Left colon (tissue), 2 donors: Measurements from ENCODE around the gene NDNF. TPM values are rescaled to one million over a fixed set of nuclear protein-coding genes. Genes with fewer than 3 reads are reported as not detected.
A peak's percentile ranks its signal among the peaks of the same experiment; 100 is the strongest.

ENCODE experiments used
- ATAC-seq: fragments of 200-7000 bp; cut with Tn5 transposase; one replicate; pipeline ENCODE4 v1.9.1; 2020; ENCODE audit warnings: mild to moderate bottlenecking, moderate library complexity
- DNase-seq, 2 donors: peaks; one replicate each; pipeline ENCODE4 v3.0.0-alpha.2; 2020
- intact Hi-C, 2 donors: fragments of 100-400 bp; cut with DNase I in 1 of 2; cut with micrococcal nuclease in 1 of 2; formaldehyde crosslinking; loops; one replicate each; pipeline versions ENCODE4 v1.11.2 to v1.14.0; 2022; cut with DNase I, micrococcal nuclease
- long read RNA-seq: library from polyadenylated mRNA; unstranded; transcript quantifications from one replicate; pipeline ENCODE4 v2.0.0, GENCODE V29; 2021
- total RNA-seq, 2 donors: library from RNA; stranded (reverse); fragmentation: NEBNext Ultra II Directional; extraction: Animal tissue kit (Norgen Biotek cat#: 25700); gene quantifications; one replicate each; pipeline ENCODE4 v1.2.1, GENCODE V29; 2021
- donor health status: DM: no; HTN: no; CAD: no.
- donor health status: DM: yes; HTN: yes; CAD: no.

The NDNF gene, protein sequence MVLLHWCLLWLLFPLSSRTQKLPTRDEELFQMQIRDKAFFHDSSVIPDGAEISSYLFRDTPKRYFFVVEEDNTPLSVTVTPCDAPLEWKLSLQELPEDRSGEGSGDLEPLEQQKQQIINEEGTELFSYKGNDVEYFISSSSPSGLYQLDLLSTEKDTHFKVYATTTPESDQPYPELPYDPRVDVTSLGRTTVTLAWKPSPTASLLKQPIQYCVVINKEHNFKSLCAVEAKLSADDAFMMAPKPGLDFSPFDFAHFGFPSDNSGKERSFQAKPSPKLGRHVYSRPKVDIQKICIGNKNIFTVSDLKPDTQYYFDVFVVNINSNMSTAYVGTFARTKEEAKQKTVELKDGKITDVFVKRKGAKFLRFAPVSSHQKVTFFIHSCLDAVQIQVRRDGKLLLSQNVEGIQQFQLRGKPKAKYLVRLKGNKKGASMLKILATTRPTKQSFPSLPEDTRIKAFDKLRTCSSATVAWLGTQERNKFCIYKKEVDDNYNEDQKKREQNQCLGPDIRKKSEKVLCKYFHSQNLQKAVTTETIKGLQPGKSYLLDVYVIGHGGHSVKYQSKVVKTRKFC
- total RNA-seq: 10 to 100 TPM in 1 of 2 donors, 1 to 10 TPM in 1; 9.2 to 14.0 TPM
- long read RNA-seq, transcript NDNF-201 (4 exons, 2,885 nt): major isoform, 10 of 12 reads
- long read RNA-seq, partial matches to known transcripts: 0 of 12 reads
- long read RNA-seq, other reads (novel, unspliced or antisense): 2 of 12 reads

- peak; percentile 69 for ATAC-seq
Measured at GRCh38 chr4:121072224-121073003, at the start of gene NDNF. Gene NDNF (minus strand): TSS chr4:121072535. CDS start chr4:121045837, 26,698 bp downstream.

GRCh38 chr4:121119715-121120114 is 47.4 kb upstream of the NDNF start:
- intact Hi-C loops: no loop called here
- no peak for DNase-seq
- no peak for ATAC-seq

More at GRCh38 chr4:121072224-121073003, at the start of gene NDNF:
- intact Hi-C loops: no loop called here
- peak; percentile 69 to 75 for DNase-seq

- intact Hi-C loops: no loop called here
- DNase-seq: no peak
- ATAC-seq: no peak
Measured at GRCh38 chr4:121118344-121118743, 46.0 kb upstream of the NDNF start.

- DNase-seq (no peak), ATAC-seq (no peak)
- intact Hi-C loops: no loop called here
Measured at GRCh38 chr4:121114756-121115155, 42.4 kb upstream of the NDNF start.

DNA sequence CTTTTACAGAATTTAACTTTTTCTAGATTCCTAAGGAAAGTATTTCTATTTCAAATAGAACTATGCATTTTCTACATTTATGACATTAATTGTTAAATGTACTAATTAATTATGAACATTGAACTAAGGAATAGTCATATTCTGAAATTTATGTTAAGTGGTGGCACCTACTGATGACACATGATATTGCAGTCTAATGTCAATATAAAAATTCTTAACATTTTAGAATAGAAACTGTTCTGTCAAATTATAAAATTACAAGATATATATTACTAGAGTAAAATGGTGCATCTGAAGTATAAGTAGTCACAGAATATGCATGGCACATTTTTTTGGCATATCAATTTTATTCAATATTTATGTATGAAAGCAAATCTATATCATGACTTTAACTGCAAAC is 40.2 kb upstream of the NDNF start:
- ATAC-seq (no peak), DNase-seq (no peak)
- intact Hi-C loops: no loop called here

DNA sequence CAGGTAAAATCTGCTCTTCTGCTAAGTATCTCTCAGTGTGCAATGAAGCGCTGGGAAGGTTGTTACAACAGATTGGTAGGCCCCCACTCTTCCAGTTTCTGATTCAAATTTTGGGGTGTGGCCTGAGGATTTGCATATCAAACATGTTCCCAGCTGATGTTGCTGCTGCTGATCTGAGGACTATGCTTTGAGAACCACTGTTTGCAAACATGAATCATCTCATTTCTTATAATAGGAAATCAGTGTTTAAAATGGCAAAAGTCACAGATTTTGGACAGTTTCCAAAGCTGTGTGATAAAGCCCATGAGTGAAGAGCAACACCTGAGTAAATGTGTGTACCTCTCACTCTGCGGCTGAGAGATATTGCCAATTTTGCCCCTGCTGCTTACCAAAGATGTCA is 36.2 kb upstream of the NDNF start:
- DNase-seq: no peak
- intact Hi-C loops: no loop called here
- no peak for ATAC-seq

- intact Hi-C loops: no loop called here
- ATAC-seq: no peak
- no peak for DNase-seq
Measured at GRCh38 chr4:121107507-121107906, 35.2 kb upstream of the NDNF start.

- intact Hi-C loops: no loop called here
- DNase-seq: no peak
- no peak for ATAC-seq
Measured at GRCh38 chr4:121100093-121100775, 27.9 kb upstream of the NDNF start.

DNA sequence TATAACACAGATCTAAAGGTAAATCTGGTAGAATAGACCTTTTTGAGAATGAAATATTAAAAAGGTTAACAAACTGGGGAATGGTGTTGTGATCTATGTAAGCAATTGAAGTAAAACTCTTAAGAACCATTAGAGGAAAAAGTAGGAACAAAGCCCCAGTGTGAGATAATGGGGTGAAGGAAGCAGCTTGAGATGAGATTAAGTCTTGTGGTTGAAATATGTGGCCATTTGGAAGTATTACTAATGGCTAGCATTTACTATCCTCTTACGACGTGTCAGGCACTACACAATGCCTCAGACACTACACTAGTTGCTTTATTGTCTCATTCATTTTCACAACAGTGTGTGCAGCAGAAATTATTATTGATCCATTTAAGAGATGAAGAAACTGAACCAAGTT is 25.9 kb upstream of the NDNF start:
- DNase-seq (no peak), ATAC-seq (no peak)
- intact Hi-C loops: loop anchor here in 1 of 2 donors (5.0 to 10.0 kb wide), 2 partner anchors 383 to 941 kb away; no protein-coding TSS in a partner anchor

DNA sequence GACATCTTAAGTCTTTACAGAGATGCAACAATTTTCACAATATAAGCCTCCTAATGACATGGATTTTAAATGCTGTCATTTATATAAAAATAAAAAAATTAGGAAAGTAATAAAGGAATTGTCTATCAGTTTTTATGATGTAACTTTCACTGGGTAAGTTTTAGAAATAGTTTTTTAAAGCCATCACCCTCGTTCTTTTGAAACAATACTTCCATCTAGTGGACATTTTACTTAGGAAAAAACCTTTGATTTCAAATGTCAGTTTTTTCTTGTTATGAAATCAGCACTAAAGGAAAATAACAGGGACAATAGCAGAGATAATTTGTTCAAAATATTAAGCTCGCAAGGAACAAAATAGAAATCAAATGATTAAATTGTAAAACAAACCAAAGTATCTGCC is 24.3 kb upstream of the NDNF start:
- DNase-seq: no peak
- intact Hi-C loops: loop anchor here in 1 of 2 donors (5.0 to 10.0 kb wide), 2 partner anchors 382 to 939 kb away; no protein-coding TSS in a partner anchor
- ATAC-seq: no peak

GRCh38 chr4:121096191-121096590 is 23.9 kb upstream of the NDNF start:
- intact Hi-C loops: loop anchor here in 1 of 2 donors (5.0 to 10.0 kb wide), 2 partner anchors 381 to 939 kb away; no protein-coding TSS in a partner anchor

GRCh38 chr4:121094297-121094966 is 22.1 kb upstream of the NDNF start:
- ATAC-seq: no peak
- DNase-seq: no peak
- intact Hi-C loops: loop anchor here in 1 of 2 donors (10.0 kb wide), 1 partner anchor 380 kb away; no protein-coding TSS in a partner anchor

More at GRCh38 chr4:121096191-121096590, 23.9 kb upstream of the NDNF start:
- no peak for ATAC-seq
- no peak for DNase-seq

- DNase-seq (no peak), ATAC-seq (no peak)
- intact Hi-C loops: loop anchor here in 1 of 2 donors (10.0 kb wide), 1 partner anchor 378 kb away; no protein-coding TSS in a partner anchor
Measured at GRCh38 chr4:121093261-121093660, 20.9 kb upstream of the NDNF start.

GRCh38 chr4:121091941-121092340 is 19.6 kb upstream of the NDNF start:
- ATAC-seq: no peak
- intact Hi-C loops: loop anchor here in 1 of 2 donors (10.0 kb wide), 1 partner anchor 377 kb away; no protein-coding TSS in a partner anchor
- no peak for DNase-seq

DNA sequence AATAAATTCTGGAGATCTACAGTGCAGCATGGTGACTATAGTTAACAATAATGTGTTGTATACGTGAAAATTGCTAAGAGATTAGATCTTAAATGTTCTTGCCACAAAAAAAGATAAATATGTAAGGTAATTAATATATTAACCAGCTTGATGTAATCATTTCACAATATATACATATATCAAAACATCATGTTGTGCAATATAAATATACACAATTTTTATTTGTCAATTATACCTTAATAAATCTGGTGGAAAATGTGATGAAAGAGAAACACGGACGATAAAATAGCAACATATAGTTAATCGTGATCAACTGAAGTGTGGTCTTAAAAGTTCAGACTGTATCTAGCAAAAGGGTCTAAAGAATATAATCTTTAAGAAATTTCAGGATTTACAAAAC is 16.5 kb upstream of the NDNF start:
- ATAC-seq: no peak
- intact Hi-C loops: no loop called here

GRCh38 chr4:121079376-121079775 is 7.0 kb upstream of the NDNF start:
- no peak for ATAC-seq
- no peak for DNase-seq
- intact Hi-C loops: no loop called here

More for the DNA sequence above, 16.5 kb upstream of the NDNF start:
- DNase-seq: no peak

DNA sequence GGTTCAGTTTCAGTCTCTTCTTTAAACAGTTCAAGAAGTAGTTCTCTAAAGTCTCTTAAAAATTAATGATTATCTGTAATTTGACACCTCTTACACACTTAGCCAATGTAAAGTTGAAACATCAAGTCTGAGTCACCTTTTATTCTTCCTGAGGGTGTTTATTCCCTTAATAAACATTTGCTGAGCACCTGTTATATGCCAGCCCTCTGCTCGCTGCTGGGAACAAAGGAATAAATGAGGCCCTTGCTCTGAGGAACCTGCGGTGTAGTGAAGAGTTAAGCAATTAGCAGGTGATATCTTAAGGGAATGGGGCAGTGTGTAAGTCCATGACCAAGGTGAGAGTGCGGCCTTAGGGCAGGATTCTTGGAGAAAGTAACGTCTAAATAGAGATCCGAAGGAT is 5.2 kb upstream of the NDNF start:
- no peak for ATAC-seq
- intact Hi-C loops: no loop called here
- no peak for DNase-seq

- DNase-seq (no peak), ATAC-seq (no peak)
- intact Hi-C loops: no loop called here
Measured at GRCh38 chr4:121076416-121076815, 4.1 kb upstream of the NDNF start.
